SJCRH30 (cell line): ENCODE data around the gene CHD5. TPM values are rescaled to one million over a fixed set of nuclear protein-coding genes. Genes with fewer than 3 reads are reported as not detected.

ENCODE experiments used
- DNase-seq, 2 experiments: peaks; one replicate each; pipeline ENCODE4 v3.0.0-alpha.2; 2015 to 2020
- H3K27ac ChIP-seq: fragments of 250-450 bp; sonication (Bioruptor Pico); 2 replicates; pipeline ENCODE4 v1.5.1; 2020; ENCODE audit warnings: mild to moderate bottlenecking, moderate library complexity
- H3K27me3 ChIP-seq: fragments of 250-450 bp; sonication (Bioruptor Pico); 2 replicates; pipeline ENCODE4 v1.5.1; 2020; ENCODE audit warnings: mild to moderate bottlenecking, moderate library complexity
- H3K36me3 ChIP-seq: fragments of 250-450 bp; sonication (Bioruptor Pico); 2 replicates; pipeline ENCODE4 v1.5.1; 2020; ENCODE audit warnings: mild to moderate bottlenecking, moderate library complexity
- H3K4me1 ChIP-seq: fragments of 250-450 bp; sonication (Bioruptor Pico); 2 replicates; pipeline ENCODE4 v1.5.1; 2020; ENCODE audit warnings: mild to moderate bottlenecking, moderate library complexity
- H3K4me3 ChIP-seq: fragments of 250-450 bp; sonication (Bioruptor Pico); 2 replicates; pipeline ENCODE4 v1.5.1; 2020; ENCODE audit warnings: mild to moderate bottlenecking, moderate library complexity
- H3K9me3 ChIP-seq: fragments of 250-450 bp; sonication (Bioruptor Pico); replicated peaks from 2 replicates; pipeline ENCODE4 v1.5.1; 2020; ENCODE audit warnings: mild to moderate bottlenecking, moderate library complexity
- total RNA-seq: library from RNA; depleted of rRNA; stranded (reverse); fragments of >200 nt; shearing (Covaris generic); gene quantifications from 2 replicates; pipeline ENCODE4 v1.2.3, GENCODE V29; 2014

Gene CHD5
- total RNA-seq, 1 experiment from 2014 or later = 0.06 TPM

DNA sequence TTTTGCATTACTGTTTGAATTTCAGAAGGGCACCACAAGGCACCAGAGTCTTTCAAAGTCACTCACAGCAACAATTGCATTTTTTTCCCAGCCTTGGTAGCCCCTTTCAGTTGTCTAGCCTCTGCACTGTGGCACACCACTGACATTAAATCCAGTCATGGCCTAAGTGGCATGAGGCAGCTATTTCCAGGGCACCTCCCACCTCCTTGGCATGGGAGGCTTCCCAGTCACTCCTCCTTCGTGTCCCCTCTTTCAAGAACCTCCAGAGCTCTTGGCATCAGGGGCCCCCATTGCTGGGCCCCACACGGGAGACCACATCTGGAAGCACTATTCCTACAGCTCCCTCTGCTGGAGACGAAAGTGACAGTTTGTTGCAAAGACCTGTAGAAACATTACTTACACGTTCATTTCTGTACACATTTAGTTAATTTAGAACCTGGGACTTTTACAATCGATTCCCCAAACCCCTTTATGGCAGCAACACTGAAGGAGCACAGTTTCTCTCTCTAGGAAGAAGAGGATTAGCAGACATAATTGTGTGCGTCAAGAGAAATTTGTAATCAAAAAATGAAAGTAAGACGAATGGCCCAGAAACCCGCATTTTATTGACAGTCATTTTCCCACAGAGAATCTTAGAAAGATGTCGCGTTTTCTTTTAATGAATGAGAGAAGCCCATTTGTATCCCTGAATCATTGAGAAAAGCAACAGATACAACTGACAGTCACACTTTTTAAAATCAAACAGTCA is 5.7 kb upstream of the CHD5 start:
- Histone ChIP-seq H3K27me3 (peaks cover 6% of the 10 kb centered on the region; the same call in 1 of the 2 replicates), H3K4me1 (no peaks in the 10 kb centered on the region; the same call in 1 of the 2 replicates), H3K36me3 (peaks cover 57% of the 10 kb centered on the region), H3K4me3 (no peak overlapping the region), H3K9me3 (no peaks in the 10 kb centered on the region), H3K27ac (no peak overlapping the region)
- DNase-seq = peak in 1 of 2 experiments; percentile 65

- no peak for DNase-seq
These were observed 5.0 kb upstream of the CHD5 start for GRCh38 chr1:6185151-6185550.

GRCh38 chr1:6184083-6184783 is 4.1 kb upstream of the CHD5 start:
- Histone ChIP-seq H3K9me3 (no peaks in the 10 kb centered on the region), H3K36me3 (peaks cover 42% of the 10 kb centered on the region), H3K27ac (no peak overlapping the region), H3K4me1 (no peaks in the 10 kb centered on the region; the same call in 1 of the 2 replicates), H3K27me3 (peaks cover 8% of the 10 kb centered on the region; the same call in 1 of the 2 replicates), H3K4me3 (no peak overlapping the region)
- peak in 1 of 2 experiments; percentile 30 for DNase-seq

More at GRCh38 chr1:6185151-6185550, 5.0 kb upstream of the CHD5 start:
- Histone ChIP-seq H3K36me3 (peaks cover 51% of the 10 kb centered on the region), H3K9me3 (no peaks in the 10 kb centered on the region), H3K27ac (no peak overlapping the region), H3K27me3 (peaks cover 8% of the 10 kb centered on the region; the same call in 1 of the 2 replicates), H3K4me1 (no peaks in the 10 kb centered on the region; the same call in 1 of the 2 replicates), H3K4me3 (no peak overlapping the region)

- DNase-seq = no peak
- H3K27ac ChIP-seq = no peak overlapping the region
These were observed 3.4 kb upstream of the CHD5 start for GRCh38 chr1:6183520-6183989.

GRCh38 chr1:6181347-6181770 is 1.2 kb upstream of the CHD5 start:
- DNase-seq = no peak
- Histone ChIP-seq H3K4me1 (no peaks in the 10 kb centered on the region; the same call in 1 of the 2 replicates), H3K9me3 (no peaks in the 10 kb centered on the region), H3K4me3 (no peak overlapping the region), H3K27me3 (peaks cover 8% of the 10 kb centered on the region; the same call in 1 of the 2 replicates), H3K36me3 (peaks cover 16% of the 10 kb centered on the region), H3K27ac (no peak overlapping the region)

More at GRCh38 chr1:6183520-6183989, 3.4 kb upstream of the CHD5 start:
- no peaks in the 10 kb centered on the region for H3K9me3 ChIP-seq
- peaks cover 8% of the 10 kb centered on the region; the same call in 1 of the 2 replicates for H3K27me3 ChIP-seq
- H3K4me3 ChIP-seq = no peak overlapping the region
- no peaks in the 10 kb centered on the region; the same call in 1 of the 2 replicates for H3K4me1 ChIP-seq
- peaks cover 37% of the 10 kb centered on the region for H3K36me3 ChIP-seq

GRCh38 chr1:6180707-6181311 is 688 bp upstream of the CHD5 start:
- peak in 1 of 2 experiments; percentile 25 for DNase-seq
- Histone ChIP-seq H3K27ac (no peak overlapping the region), H3K4me1 (no peaks in the 10 kb centered on the region; the same call in 1 of the 2 replicates), H3K36me3 (peaks cover 13% of the 10 kb centered on the region), H3K9me3 (no peaks in the 10 kb centered on the region), H3K4me3 (no peak overlapping the region), H3K27me3 (peaks cover 8% of the 10 kb centered on the region; the same call in 1 of the 2 replicates)

DNA sequence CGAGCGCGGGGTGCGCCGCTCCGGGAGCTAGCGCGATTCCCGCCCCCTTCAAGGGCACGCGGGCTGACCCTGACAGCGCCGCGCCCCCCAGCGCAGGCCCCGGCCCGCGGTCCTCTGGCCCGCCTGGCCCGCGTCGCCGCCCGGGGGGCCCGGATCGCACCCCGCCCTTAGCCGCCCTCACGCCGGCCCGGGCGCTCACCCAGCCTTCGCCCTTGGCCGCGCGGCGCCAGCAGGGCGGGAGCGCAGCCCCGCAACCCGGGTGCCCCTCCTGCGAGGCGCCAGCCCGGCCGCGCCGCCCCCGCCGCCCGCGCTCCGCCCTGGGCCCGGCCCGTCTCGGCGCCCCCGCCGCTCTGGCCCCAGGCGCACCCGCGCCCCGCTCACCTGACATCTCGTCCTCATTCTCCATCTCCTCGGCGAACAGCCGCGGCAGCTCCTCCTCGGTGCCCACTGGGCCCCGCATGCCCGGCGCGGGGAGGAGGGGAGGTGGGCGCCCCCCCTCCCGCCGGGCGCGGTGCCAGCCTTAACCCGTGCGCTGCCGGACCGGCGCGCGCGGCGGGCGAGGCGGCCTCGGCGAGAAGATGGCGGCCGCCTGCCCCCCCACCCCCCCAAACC is 451 bp downstream of the CHD5 start:
- Histone ChIP-seq H3K27me3 (peaks cover 8% of the 10 kb centered on the region; the same call in 1 of the 2 replicates), H3K9me3 (no peaks in the 10 kb centered on the region), H3K4me1 (no peaks in the 10 kb centered on the region; the same call in 1 of the 2 replicates), H3K36me3 (peaks cover 2% of the 10 kb centered on the region), H3K27ac (no peak overlapping the region), H3K4me3 (no peak overlapping the region)
- no peak for DNase-seq

DNA sequence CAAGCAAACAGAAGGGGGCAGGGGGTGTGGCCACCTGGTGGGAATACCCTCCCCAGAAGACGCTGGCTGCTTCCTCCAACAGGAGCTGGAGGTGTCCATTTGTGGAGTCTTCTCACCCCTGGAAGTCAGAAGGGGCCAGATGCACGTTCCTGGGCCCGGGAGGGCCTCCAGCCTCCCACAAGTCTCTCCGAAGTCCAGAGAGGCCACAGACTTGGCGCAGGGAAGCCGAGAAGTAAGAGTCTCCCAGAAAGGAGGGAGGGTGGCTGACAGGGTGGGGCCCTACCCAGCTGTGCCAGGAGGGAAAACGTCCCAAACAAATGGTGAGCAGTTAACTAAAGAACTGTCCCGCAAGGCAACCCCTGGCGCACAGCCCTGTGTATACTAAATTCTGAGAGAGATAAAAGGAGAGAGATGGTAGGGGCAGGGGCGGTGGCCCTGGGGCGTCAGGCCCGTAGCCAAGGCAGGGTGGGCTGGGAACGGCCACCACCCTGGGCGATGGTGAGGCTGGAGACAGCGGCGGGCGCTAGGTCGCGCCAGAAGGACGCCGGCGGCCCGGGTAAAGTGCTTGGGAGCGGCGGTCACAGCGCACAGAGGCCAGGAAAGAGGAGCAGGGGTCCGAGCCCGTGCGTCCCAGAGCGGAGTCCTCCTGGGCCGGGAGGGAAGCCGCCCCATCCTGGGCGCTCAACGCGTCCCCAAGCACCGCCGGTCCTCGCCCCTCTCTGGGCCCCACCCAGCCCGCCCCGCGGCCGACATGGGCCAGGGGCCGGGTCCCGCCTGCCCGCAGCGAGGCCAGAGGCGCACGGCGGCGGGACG is 1.2 kb downstream of the CHD5 start:
- Histone ChIP-seq H3K27ac (no peak overlapping the region), H3K27me3 (peaks cover 8% of the 10 kb centered on the region; the same call in 1 of the 2 replicates), H3K4me3 (no peak overlapping the region)

DNA sequence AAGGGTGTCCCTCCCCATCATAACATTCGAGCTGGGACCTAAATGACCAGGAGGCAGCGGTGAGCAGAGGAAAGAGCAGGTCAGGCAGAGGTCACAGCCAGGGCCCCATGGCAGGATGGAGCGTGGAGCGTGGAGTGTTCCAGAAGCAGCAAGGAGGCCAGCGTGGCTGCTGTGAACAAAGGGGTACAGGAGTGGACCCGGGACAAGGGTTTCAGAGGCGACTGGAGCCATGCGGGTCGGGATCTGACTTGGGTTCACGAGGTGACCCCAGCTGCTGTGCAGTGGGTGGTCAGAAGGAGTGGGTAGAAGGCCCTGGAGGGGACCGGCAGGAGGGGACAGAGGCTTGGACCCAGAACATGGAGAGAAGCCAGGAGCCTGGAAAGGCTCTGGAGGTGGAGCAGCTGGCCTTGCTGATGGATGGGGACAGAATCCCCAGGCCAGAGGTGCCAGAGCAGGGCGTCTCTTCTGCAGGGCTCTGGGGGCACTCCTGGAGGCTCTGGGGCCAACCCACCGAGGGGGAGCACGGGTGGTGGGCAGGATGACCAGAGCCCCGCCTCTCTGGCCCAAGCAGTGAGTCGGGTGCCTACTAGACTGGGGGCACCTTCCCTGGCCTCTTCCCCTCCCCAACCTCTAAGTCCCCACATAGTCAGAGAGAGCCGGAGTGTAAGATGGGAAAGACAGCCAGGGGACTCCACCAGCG is 2.3 kb downstream of the CHD5 start:
- no peak for DNase-seq
- no peaks in the 10 kb centered on the region for H3K9me3 ChIP-seq
- H3K36me3 ChIP-seq = no peaks in the 10 kb centered on the region
- H3K4me3 ChIP-seq = no peak overlapping the region
- peaks cover 8% of the 10 kb centered on the region; the same call in 1 of the 2 replicates for H3K27me3 ChIP-seq
- no peak overlapping the region for H3K27ac ChIP-seq
- H3K4me1 ChIP-seq = no peaks in the 10 kb centered on the region; the same call in 1 of the 2 replicates

More for the DNA sequence above, 1.2 kb downstream of the CHD5 start:
- DNase-seq = no peak
- no peaks in the 10 kb centered on the region; the same call in 1 of the 2 replicates for H3K4me1 ChIP-seq
- H3K36me3 ChIP-seq = no peaks in the 10 kb centered on the region
- no peaks in the 10 kb centered on the region for H3K9me3 ChIP-seq

DNA sequence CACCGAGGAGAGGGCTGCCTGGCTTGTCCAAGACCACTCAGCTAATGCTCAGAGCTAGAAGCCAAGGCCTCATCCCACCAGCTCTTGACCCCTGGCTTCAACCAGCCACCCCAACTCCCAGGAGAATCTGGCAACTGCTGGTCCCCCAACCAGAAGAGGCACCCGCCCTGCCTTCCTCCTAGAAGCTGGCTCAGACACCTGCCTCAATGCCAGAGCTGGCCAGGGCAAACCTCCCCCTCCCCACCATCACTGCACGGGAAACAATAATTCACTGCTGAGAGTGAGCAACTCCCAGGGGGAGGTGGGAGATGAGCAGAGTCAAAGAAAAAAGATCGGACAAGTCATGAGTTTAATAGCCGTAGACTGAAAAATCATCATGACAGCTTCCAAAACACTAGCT is 3.3 kb downstream of the CHD5 start:
- Histone ChIP-seq H3K9me3 (no peaks in the 10 kb centered on the region), H3K36me3 (no peaks in the 10 kb centered on the region), H3K4me3 (no peak overlapping the region), H3K27ac (no peak overlapping the region), H3K4me1 (no peaks in the 10 kb centered on the region; the same call in 1 of the 2 replicates), H3K27me3 (peaks cover 8% of the 10 kb centered on the region; the same call in 1 of the 2 replicates)
- no peak for DNase-seq

- Histone ChIP-seq H3K27ac (no peak overlapping the region), H3K27me3 (peaks cover 2% of the 10 kb centered on the region; the same call in 1 of the 2 replicates), H3K9me3 (no peaks in the 10 kb centered on the region), H3K4me3 (no peak overlapping the region), H3K4me1 (peaks cover 9% of the 10 kb centered on the region; the same call in 1 of the 2 replicates), H3K36me3 (no peaks in the 10 kb centered on the region)
- no peak for DNase-seq
These were observed 4.7 kb downstream of the CHD5 start for GRCh38 chr1:6175411-6175828.

- peaks cover 9% of the 10 kb centered on the region; the same call in 1 of the 2 replicates for H3K4me1 ChIP-seq
- peaks cover 5% of the 10 kb centered on the region; the same call in 1 of the 2 replicates for H3K27me3 ChIP-seq
- H3K27ac ChIP-seq = no peak overlapping the region
- no peaks in the 10 kb centered on the region for H3K36me3 ChIP-seq
- DNase-seq = no peak
- no peaks in the 10 kb centered on the region for H3K9me3 ChIP-seq
- no peak overlapping the region for H3K4me3 ChIP-seq
These were observed 5.3 kb downstream of the CHD5 start for GRCh38 chr1:6174621-6175410.
